HG03571 (cell line): ENCODE results near the gene ZFAND3.

Source experiments
- ATAC-seq: cut with Tn5 transposase; IDR thresholded peaks from one replicate; pipeline ENCODE4 v1.9.1; 2021; ENCODE audit not compliant: unreplicated experiment

ZFAND3 gene

DNA sequence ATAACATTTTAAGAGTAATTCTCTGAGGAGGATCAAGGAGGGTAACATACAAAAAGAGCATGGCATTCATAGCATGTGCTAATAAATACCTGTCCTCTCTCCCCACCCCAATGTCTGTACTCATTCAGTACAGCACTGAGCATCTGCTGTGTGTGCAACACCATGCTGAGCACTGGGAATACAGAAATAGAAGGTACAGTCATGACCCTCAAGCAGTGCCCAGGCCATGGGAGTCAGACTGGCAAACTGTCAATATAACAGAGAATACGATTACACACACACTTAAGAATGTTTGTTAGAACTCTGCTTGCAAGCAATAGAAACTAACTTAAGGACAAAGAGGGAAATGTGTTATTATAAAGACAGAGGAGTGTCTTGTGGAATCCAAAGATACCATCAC, 24.7 kb upstream of the ZFAND3 start:
- no peak for ATAC-seq

DNA sequence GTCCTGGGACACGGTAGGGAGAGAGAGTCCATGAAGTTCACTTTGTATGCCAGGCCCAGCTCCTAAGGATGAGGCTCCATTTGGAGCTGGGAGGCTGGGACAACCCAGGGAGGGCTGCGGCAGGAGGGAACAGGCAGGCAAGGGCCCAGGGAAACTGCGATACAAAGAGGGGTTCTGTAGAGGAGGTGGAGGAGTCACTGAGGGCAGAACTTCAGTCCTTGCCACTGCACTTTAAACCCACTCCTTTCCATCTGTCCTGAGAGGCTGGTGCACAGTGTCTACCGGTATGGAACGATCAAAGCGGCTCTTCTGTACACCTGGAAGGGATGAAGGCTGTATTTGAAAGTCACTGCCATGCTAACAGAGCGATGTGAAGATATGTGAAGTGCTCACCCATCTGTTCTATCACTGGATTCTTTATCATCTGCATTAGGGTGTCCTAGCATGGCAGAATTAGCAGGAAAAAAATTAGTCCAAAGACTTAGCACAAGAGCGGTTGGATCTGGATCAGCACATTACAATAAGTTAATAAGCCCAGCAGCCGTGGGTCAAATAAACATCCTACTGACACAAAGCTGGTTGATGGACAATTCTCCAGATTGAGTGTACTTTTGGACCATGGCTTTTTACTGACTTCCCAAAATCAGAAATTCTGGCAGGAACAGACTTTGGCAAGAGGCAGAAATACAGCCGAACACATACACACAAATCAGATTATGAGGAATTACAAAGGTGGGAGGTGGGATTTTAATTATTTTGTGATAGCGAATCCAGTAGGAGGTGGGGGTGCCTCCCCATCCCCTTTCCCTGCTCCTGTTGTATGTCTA, 20.9 kb upstream of the ZFAND3 start:
- ATAC-seq: no peak

DNA sequence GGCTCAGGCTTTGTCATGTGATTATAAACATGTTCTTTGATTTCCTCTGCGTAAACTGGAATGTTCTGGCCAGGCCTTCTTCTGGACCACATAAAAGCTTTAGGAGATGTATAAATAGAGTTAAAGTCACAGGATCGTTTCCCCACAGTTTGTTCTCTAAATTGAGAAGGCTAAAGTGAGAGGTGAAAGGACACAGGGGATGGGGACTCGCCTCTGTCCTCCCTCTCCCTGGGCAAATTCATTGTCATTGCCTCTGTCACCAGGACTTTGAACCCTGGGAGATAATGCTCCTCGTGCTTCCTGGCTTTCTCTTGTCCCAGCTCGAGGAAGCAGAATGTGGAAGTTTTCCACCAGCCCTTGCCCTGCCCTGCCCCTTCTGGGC, 20.3 kb upstream of the ZFAND3 start:
- no peak for ATAC-seq

- no peak for ATAC-seq
Measured at GRCh38 chr6:37800703-37801604, 18.6 kb upstream of the ZFAND3 start.

GRCh38 chr6:37801605-37801940, 18.0 kb upstream of the ZFAND3 start:
- no peak for ATAC-seq

GRCh38 chr6:37802810-37803209, 16.7 kb upstream of the ZFAND3 start:
- no peak for ATAC-seq

- no peak for ATAC-seq
Measured at GRCh38 chr6:37804586-37804985, 14.9 kb upstream of the ZFAND3 start.

GRCh38 chr6:37806213-37806612, 13.3 kb upstream of the ZFAND3 start:
- ATAC-seq: no peak

- no peak for ATAC-seq
Measured at GRCh38 chr6:37807656-37808055, 11.9 kb upstream of the ZFAND3 start.

GRCh38 chr6:37809197-37809543, 10.4 kb upstream of the ZFAND3 start:
- no peak for ATAC-seq

- no peak for ATAC-seq
Measured at GRCh38 chr6:37812841-37813240, 6.7 kb upstream of the ZFAND3 start.

DNA sequence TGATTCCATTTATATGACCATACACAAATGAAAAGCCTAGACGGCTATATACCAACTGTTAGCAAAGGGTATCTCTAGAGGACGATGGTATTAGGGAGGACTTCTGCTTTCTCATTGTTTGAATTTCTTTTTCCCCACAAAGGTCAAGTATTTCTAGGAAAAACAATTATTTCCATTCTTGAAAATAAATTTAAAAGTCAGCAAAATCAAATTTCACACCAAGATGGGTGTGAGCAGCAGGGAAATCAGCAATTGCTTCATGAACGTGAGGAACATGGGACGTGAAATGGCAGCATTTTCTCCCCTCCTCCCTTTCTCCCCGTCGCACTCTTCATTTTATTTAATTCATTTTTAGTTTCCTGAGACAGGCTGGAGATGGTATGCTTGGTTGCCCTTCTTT, 5.2 kb upstream of the ZFAND3 start:
- no peak for ATAC-seq

GRCh38 chr6:37816599-37817375, 2.7 kb upstream of the ZFAND3 start:
- no peak for ATAC-seq

- ATAC-seq: peak; percentile 58
Measured at GRCh38 chr6:37818536-37819176, 871 bp upstream of the ZFAND3 start.

DNA sequence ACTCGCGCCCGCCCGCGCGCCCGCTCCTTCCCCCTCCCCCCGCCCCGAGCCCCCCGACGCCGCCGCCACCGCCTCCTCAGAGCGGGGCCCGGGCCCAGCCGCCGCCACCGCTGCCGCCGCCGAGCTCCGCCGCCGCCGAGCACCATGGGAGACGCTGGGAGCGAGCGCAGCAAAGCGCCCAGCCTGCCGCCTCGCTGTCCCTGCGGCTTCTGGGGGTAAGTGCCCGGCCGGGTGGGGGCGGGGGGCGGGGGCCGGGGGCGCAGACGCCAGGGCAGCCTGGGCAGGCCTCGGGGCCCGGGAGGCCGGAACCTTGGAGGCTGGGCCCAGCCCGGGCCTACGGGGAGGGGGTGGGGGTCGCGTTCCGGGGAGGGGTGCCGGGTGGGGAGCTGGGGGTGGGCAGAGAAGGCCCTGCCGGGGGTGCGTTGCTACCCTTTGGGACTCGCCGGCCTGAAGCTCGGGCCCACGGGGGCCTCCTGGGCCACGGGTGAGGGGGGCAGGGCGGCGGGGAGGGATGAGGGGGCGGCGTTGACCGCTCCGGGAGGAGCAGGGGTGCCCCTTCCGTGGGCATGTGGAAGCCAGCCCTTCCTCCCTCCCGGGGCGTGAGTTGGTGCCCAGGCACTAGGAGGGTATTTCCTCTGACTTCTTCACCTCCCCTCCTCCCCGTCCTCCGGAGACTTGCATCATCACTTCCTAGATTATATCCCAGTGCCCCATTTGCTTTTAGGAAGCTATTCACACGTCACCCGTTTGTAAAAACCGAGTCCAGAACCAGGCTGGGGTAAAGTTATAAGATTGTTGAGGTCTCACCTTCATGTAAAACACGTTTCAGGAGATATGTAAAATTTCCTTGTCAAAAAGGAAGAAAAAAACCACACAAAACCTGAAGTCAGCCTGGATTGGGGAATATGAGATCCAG, 533 bp downstream of the ZFAND3 start:
- no peak for ATAC-seq

GRCh38 chr6:37820718-37821079, 1.2 kb downstream of the ZFAND3 start:
- no peak for ATAC-seq

GRCh38 chr6:37821446-37821845, 1.9 kb downstream of the ZFAND3 start:
- no peak for ATAC-seq

DNA sequence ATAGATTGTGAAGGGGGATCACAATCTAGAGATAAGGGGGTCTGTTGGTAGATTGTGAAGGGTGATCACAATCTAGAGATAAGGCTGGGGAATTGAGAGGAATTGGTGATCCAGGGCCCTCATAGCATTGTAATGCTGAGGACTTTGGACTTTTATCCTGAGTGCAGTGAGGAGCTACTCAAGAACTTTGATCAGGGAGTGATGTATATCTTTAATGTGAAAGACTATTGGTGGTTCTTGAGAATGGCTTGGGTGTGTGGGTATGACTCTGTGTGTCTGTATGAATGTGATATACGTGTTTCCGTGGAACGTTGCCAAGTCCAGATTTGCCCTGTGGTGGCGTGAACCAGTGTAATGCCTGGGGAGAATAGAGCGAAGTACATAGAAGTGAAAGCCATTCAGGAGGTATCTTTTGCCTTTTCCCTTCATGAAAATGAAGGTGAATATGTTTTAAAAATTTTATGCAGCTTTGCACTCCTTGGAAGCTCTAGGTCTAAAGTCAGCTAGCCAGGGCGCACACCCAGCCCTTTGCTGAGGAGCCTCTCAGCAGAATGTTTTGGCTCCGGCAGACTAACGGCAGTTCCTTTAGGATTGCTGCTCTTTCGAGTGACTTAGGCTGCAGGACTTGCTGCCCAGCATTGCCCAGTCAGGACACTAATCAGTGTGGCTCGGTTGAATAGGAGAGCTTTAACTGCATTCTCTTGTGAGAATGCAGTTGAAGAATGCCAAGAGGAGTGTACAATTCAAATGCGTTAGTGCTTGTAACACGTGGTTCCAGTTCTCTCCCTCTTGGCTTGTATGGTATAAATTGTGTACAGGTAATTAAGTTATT, 3.5 kb downstream of the ZFAND3 start:
- ATAC-seq: no peak

DNA sequence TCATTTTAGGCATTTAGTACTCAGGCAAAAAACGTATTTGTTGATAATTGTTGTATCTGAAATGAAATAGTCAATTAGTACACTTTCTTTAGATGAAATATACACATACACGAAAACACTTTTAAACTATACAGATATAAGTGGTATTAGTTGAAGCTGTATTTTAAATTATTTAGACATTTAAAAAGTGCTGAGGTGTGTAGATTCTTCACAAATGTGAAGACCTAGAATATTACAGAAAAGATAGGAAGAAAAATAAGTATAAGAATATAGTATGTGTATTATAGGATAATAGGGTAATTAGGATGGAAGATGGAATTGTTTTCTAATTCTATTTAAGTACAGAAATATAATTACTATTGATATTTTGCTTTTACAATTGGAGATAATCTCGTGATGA, 4.6 kb downstream of the ZFAND3 start:
- no peak for ATAC-seq
